ENCODE measurements around the gene RACGAP1.

Gene RACGAP1

GRCh38 chr12:49982246-49983087 is 42.8 kb downstream of the RACGAP1 start:
- TF ChIP-seq EZH2 (IDR thresholded peaks at IDR 0.05; ENCODE audit: borderline replicate concordance, low read length) (no peak), CTCF (IDR thresholded peaks at IDR 0.05; ENCODE audit: low read length) (no peak)
- peaks cover 21% of the 10 kb centered on the region; the same call in 1 of the 2 replicates for H3K36me3 ChIP-seq (ENCODE audit: insufficient read depth, low read length)
- no peak overlapping the region for H3K27ac ChIP-seq (ENCODE audit: low read depth, low read length, poor library complexity, severe bottlenecking)
- no peak overlapping the region for H3K4me3 ChIP-seq (ENCODE audit: low read depth, low read length, poor library complexity, severe bottlenecking)
- no peak overlapping the region for H2AFZ ChIP-seq (ENCODE audit: low read length)
- H3F3A ChIP-seq (ENCODE audit: insufficient read depth, low read length) = no peaks in the 10 kb centered on the region
- no peak overlapping the region for H3K4me2 ChIP-seq (ENCODE audit: low read length)
- no peaks in the 10 kb centered on the region for H3K9me3 ChIP-seq (ENCODE audit: low read length)
- H3K9ac ChIP-seq (ENCODE audit: low read length) = no peak overlapping the region
- no peaks in the 10 kb centered on the region for H4K20me1 ChIP-seq (ENCODE audit: insufficient read depth, low read length)
- no peaks in the 10 kb centered on the region for H3K79me2 ChIP-seq (ENCODE audit: insufficient read depth, low read length)
- no peaks in the 10 kb centered on the region for H3K9me2 ChIP-seq (ENCODE audit: low read depth, low read length)
- no peaks in the 10 kb centered on the region for H3K4me1 ChIP-seq (ENCODE audit: insufficient read depth, low read length, severe bottlenecking)
- no peaks in the 10 kb centered on the region for H3K27me3 ChIP-seq (ENCODE audit: insufficient read depth, low read length)

- Histone ChIP-seq H3K4me2 (ENCODE audit: low read length) (no peak overlapping the region), H3K27me3 (ENCODE audit: insufficient read depth, low read length) (no peaks in the 10 kb centered on the region), H3F3A (ENCODE audit: insufficient read depth, low read length) (no peaks in the 10 kb centered on the region), H3K36me3 (ENCODE audit: insufficient read depth, low read length) (peaks cover 11% of the 10 kb centered on the region; the same call in 1 of the 2 replicates), H3K9me2 (ENCODE audit: low read depth, low read length) (no peaks in the 10 kb centered on the region), H4K20me1 (ENCODE audit: insufficient read depth, low read length) (no peaks in the 10 kb centered on the region), H3K9me3 (ENCODE audit: low read length) (no peaks in the 10 kb centered on the region), H3K79me2 (ENCODE audit: insufficient read depth, low read length) (no peaks in the 10 kb centered on the region), H3K27ac (ENCODE audit: low read depth, low read length, poor library complexity, severe bottlenecking) (no peak overlapping the region), H3K4me1 (ENCODE audit: insufficient read depth, low read length, severe bottlenecking) (no peaks in the 10 kb centered on the region), H3K9ac (ENCODE audit: low read length) (no peak overlapping the region), H3K4me3 (ENCODE audit: low read depth, low read length, poor library complexity, severe bottlenecking) (no peak overlapping the region), H2AFZ (ENCODE audit: low read length) (no peak overlapping the region)
- TF ChIP-seq EZH2 (IDR thresholded peaks at IDR 0.05; ENCODE audit: borderline replicate concordance, low read length) = no peak
- TF ChIP-seq CTCF (IDR thresholded peaks at IDR 0.05; ENCODE audit: low read length) = no peak
Measured at GRCh38 chr12:49980501-49981349, 44.6 kb downstream of the RACGAP1 start.

GRCh38 chr12:49979791-49980190 is 45.5 kb downstream of the RACGAP1 start:
- Histone ChIP-seq H2AFZ (ENCODE audit: low read length) (no peak overlapping the region), H3K79me2 (ENCODE audit: insufficient read depth, low read length) (no peaks in the 10 kb centered on the region), H3K4me1 (ENCODE audit: insufficient read depth, low read length, severe bottlenecking) (no peaks in the 10 kb centered on the region), H3K4me2 (ENCODE audit: low read length) (no peak overlapping the region), H3F3A (ENCODE audit: insufficient read depth, low read length) (no peaks in the 10 kb centered on the region), H3K36me3 (ENCODE audit: insufficient read depth, low read length) (peaks cover 2% of the 10 kb centered on the region; the same call in 1 of the 2 replicates), H3K9me2 (ENCODE audit: low read depth, low read length) (no peaks in the 10 kb centered on the region), H3K4me3 (ENCODE audit: low read depth, low read length, poor library complexity, severe bottlenecking) (no peak overlapping the region), H3K27ac (ENCODE audit: low read depth, low read length, poor library complexity, severe bottlenecking) (no peak overlapping the region), H3K27me3 (ENCODE audit: insufficient read depth, low read length) (no peaks in the 10 kb centered on the region), H3K9me3 (ENCODE audit: low read length) (no peaks in the 10 kb centered on the region), H3K9ac (ENCODE audit: low read length) (no peak overlapping the region), H4K20me1 (ENCODE audit: insufficient read depth, low read length) (no peaks in the 10 kb centered on the region)
- no peak for TF ChIP-seq EZH2 (IDR thresholded peaks at IDR 0.05; ENCODE audit: borderline replicate concordance, low read length)
- TF ChIP-seq CTCF (IDR thresholded peaks at IDR 0.05; ENCODE audit: low read length) = no peak
